ENCODE data around the gene WDCP.

The WDCP gene

DNA sequence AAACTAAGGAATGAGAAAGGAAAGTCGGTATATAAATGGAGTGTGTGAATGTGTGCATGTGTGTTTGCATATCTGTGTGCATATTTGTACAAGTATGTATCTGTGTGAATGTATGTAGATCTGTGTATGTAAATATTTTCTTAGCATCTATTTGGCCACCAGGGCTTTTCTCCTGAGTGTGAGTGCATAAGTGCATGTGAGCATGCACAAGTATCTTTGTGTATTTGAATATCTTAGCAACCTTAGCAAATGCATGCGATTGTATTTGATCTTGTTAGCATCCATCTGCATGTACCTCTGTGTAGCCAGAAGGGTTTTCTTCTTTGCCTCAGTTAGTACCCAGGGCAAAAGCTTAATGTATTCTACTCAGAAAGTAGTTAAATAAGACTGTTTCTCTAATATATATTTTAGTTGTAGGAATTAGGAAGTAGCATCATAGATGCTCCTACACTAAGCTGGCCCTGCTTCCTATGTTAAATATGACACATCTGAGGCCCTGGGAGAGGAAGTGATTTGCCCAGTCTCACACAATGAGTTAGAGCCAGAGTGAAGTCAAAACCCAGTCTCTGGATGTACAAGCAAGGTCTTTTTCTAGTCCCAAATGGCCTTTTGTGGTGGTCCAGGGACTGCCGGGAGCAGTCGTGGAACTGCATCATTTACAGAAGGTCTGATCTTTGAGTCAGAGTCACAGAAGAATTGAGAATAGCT is 11.5 kb upstream of the WDCP start:
- TF ChIP-seq, protein P1, sequence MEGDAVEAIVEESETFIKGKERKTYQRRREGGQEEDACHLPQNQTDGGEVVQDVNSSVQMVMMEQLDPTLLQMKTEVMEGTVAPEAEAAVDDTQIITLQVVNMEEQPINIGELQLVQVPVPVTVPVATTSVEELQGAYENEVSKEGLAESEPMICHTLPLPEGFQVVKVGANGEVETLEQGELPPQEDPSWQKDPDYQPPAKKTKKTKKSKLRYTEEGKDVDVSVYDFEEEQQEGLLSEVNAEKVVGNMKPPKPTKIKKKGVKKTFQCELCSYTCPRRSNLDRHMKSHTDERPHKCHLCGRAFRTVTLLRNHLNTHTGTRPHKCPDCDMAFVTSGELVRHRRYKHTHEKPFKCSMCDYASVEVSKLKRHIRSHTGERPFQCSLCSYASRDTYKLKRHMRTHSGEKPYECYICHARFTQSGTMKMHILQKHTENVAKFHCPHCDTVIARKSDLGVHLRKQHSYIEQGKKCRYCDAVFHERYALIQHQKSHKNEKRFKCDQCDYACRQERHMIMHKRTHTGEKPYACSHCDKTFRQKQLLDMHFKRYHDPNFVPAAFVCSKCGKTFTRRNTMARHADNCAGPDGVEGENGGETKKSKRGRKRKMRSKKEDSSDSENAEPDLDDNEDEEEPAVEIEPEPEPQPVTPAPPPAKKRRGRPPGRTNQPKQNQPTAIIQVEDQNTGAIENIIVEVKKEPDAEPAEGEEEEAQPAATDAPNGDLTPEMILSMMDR (IDR thresholded peaks at IDR 0.05), result no peak
- no peak for TF ChIP-seq ZFX (IDR thresholded peaks at IDR 0.05; ENCODE audit: borderline replicate concordance)
- no peak overlapping the region for H3K27ac ChIP-seq

DNA sequence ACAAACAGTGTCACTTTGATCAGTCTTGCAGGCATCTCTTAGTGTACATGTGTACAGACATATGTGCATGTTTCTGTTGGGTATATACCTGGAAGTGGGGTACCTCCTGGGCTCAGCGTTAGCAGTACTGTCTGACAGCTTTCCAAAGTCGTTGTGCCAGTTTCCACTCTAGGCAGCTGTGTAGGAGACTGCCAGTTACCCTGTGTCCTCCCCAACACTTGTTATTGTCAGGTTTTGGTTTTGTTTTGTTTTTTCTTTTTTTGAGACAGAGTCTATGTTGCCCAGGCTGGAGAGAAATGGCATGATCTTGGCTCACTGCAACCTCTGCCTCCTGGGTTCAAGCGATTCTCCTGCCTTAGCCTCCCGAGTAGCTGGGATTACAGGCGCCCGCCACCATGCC is 8.6 kb upstream of the WDCP start:
- H3K27ac ChIP-seq, result no peak overlapping the region
- TF ChIP-seq, protein P1 (IDR thresholded peaks at IDR 0.05), result no peak
- no peak for TF ChIP-seq ZFX (IDR thresholded peaks at IDR 0.05; ENCODE audit: borderline replicate concordance)

DNA sequence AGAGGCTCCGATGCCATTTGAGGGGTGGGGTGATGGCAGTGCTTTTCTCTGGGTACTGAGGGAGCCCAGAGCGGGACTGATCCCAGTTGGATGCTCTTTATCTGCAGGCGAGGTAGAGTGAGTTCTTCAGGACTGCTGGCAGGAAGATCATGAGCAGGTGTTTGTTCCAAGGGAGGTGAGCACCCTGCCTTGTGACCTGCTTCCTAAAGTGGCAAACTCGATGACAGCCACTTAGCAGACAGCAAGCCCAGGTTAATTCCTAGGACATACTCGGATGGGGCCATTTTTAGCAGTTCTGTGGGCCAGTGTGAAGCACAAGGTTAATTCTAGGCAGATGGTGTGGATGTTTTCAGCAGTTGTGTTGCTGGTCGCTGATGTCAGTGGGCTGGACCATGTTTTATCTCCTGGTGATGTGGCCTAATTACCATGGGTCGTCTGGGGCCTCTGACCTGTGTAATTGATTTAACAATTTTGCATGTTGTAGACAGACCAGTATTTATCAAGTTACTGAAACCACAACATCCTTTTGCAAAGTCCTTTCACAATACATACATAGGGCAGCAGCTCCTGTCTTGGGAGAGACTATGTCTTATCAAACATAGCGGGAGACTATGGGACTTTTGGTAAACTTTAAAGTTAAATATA is 7.3 kb upstream of the WDCP start:
- no peak for TF ChIP-seq ZFX (IDR thresholded peaks at IDR 0.05; ENCODE audit: borderline replicate concordance)
- TF ChIP-seq, protein P1 (IDR thresholded peaks at IDR 0.05), result no peak
- no peak overlapping the region for H3K27ac ChIP-seq

DNA sequence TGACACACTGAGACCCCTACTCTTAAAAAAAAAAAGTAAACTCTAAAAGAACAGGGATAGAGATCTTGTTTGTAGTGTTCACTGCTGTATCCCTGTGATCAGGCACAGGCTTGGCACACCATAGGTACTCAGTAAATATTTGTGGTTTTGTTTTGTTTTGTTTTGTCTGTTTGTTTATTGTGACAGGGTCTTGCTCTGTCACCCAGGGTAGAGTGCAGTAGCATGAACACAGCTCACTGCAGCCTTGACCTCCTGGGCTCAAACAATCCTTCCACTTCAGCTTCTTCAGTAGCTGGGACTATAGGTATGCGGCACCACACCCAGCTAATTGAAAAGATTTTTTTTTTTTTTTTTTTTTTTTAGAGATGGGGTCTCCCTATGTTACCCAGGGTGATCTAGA is 5.8 kb upstream of the WDCP start:
- H3K27ac ChIP-seq, result no peak overlapping the region
- TF ChIP-seq, protein P1 (IDR thresholded peaks at IDR 0.05), result no peak
- no peak for TF ChIP-seq ZFX (IDR thresholded peaks at IDR 0.05; ENCODE audit: borderline replicate concordance)

DNA sequence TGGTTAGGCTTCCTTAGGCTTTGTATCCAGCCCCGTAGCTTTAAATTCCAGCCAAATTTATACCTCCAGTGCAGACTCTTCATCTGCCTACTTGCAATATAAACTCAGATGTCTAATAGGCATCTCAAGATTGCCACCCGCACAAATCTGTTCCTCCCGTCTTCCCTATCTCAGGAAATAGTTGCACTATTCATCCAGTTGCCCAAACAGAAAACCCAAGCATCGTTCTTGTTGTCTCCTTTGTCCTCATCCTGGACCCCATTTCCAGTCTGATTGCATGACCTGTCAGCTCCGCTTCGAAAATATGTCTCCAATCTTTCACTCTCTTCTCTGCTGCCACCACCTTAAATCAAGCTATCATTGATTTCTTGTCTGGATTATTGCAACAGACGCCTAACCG is 4.6 kb upstream of the WDCP start:
- TF ChIP-seq, protein P1 (IDR thresholded peaks at IDR 0.05), result no peak
- no peak for TF ChIP-seq ZFX (IDR thresholded peaks at IDR 0.05; ENCODE audit: borderline replicate concordance)
- H3K27ac ChIP-seq, result peak overlapping the region; percentile 77

DNA sequence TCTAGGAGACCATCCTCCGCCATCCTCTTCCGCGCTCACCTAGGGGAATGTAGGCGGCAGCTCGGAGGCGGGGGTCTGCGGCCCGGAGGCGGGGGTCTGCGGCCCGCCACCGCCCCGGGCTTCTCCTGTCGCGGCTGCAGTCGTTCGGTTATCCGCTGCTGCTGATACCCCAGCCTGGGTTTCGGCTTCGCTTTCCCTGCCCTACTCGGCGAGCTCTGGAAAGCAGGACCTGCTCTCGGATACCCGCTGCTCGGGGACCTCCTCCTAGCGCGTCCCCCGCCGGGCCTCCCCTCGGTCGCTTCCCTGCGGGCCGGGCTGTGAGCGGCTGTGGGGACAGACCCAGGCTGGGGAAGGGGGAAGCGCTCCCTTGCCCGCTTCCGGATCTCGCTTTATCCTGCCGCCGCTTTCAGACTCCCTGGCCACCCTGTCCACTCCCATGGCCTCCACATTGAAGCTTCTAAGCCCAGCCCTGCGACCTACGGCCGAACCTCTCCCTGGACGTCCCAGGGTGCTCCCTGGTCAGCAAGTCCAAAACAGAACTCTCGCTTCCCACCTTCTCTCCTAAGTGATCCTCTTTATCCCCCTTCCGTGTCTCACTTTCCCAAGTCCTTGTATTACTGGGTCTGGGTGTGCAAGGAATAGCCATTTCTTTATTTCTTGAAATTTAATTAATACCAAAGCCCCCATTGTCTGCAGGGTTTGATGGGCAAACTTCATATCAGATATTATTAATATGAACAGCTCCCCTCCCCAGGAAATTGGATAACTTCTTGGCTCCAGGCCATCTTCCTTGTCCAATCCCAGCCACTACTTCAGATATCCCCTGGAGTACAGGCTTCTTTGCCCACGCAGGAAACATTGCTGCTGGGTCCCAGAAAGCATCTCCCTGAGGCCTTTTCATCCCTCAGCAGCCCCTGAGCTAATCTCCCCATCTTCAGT is 3.1 kb upstream of the WDCP start:
- no peak for TF ChIP-seq ZFX (IDR thresholded peaks at IDR 0.05; ENCODE audit: borderline replicate concordance)
- TF ChIP-seq, protein P1 (IDR thresholded peaks at IDR 0.05), result no peak
- peak overlapping the region; percentile 77 for H3K27ac ChIP-seq
